Mucosa of rectum (tissue), 2 donors: Measurements from ENCODE around the gene SGCA.

ENCODE experiments used
- H3K27ac ChIP-seq, 2 donors: one replicate each; pipeline ENCODE4 v1.7.0; 2013; ENCODE audit warnings: inconsistent platforms in 2 of 2, low read depth in 2 of 2, low read length in 2 of 2
- H3K27me3 ChIP-seq, 2 donors: one replicate each; pipeline ENCODE4 v1.7.0; 2013; ENCODE audit warnings: low read length in 2 of 2; ENCODE audit not compliant: control insufficient read depth in 2 of 2, insufficient read depth in 2 of 2
- H3K36me3 ChIP-seq, 2 donors: one replicate each; pipeline ENCODE4 v1.7.0; 2013; ENCODE audit warnings: low read length in 2 of 2; ENCODE audit not compliant: control insufficient read depth in 2 of 2, insufficient read depth in 2 of 2
- H3K4me1 ChIP-seq, 2 donors: one replicate each; pipeline ENCODE4 v1.7.0; 2013; ENCODE audit warnings: low read length in 2 of 2, mild to moderate bottlenecking in 1 of 2; ENCODE audit not compliant: control insufficient read depth in 2 of 2, insufficient read depth in 2 of 2
- H3K4me3 ChIP-seq, 2 donors: one replicate each; pipeline ENCODE4 v1.7.0; 2013; ENCODE audit warnings: low read length in 2 of 2
- H3K9ac ChIP-seq, 2 donors: one replicate each; pipeline ENCODE4 v1.7.0; 2013; ENCODE audit warnings: low read length in 2 of 2, low read depth in 1 of 2, mild to moderate bottlenecking in 1 of 2
- H3K9me3 ChIP-seq, 2 donors: one replicate each; pipeline ENCODE4 v1.7.0; 2013; ENCODE audit warnings: low read length in 2 of 2; ENCODE audit not compliant: control insufficient read depth in 2 of 2
- donor health status: healthy.
- donor health status: Normal muscosa, but diverticular disease.

SGCA gene

DNA sequence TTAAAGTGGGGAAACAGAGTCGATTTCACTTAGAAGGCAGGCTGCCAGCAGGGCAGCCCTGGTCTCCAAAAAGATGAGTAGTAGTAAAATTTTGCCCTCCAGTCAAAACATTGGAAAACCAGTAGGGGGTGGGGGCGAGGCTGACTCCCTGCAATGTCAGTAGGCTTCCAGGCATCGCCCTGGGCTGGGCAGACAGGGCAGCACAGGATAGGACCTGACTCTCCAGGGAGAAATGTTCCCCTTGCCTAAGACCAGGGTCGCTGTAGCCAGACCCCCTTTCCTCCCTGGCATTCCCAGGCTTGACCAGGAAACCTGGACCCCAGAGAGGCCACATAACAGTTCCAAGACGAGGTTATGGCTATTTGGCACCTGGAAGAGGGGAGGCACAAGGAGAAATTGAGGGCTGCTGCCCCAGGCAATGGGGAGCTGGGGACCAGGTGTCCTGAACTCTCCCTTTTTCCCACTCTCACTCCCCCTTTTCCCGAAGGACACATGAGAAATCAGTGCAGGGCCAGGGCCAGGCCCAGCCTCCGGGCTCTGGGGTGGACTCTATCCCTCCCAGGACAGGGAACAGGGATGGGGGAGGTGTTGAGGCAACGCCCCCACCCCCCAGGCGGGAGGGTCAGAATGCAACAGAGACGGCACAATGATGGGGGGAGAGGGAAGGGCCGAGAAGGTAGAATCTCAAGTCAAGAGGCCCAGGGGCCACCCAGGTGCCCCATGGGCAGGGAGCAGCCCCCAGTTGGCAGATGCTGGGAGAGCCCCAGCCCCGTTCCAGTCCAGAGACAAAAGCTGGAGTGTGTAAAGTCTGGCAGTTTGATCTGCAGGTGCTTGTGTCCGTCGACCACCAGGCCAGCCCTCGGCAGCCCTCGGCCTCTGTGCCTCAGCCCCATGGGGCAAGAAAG is 31.3 kb upstream of the SGCA start:
- Histone ChIP-seq H3K27me3 (peaks cover 4 to 5% of the 10 kb centered on the region in 2 donors), H3K36me3 (peaks cover 41 to 44% of the 10 kb centered on the region in 2 donors), H3K4me3 (no peak overlapping the region), H3K9me3 (no peaks in the 10 kb centered on the region), H3K9ac (no peak overlapping the region), H3K27ac (no peak overlapping the region), H3K4me1 (no peaks in the 10 kb centered on the region)

DNA sequence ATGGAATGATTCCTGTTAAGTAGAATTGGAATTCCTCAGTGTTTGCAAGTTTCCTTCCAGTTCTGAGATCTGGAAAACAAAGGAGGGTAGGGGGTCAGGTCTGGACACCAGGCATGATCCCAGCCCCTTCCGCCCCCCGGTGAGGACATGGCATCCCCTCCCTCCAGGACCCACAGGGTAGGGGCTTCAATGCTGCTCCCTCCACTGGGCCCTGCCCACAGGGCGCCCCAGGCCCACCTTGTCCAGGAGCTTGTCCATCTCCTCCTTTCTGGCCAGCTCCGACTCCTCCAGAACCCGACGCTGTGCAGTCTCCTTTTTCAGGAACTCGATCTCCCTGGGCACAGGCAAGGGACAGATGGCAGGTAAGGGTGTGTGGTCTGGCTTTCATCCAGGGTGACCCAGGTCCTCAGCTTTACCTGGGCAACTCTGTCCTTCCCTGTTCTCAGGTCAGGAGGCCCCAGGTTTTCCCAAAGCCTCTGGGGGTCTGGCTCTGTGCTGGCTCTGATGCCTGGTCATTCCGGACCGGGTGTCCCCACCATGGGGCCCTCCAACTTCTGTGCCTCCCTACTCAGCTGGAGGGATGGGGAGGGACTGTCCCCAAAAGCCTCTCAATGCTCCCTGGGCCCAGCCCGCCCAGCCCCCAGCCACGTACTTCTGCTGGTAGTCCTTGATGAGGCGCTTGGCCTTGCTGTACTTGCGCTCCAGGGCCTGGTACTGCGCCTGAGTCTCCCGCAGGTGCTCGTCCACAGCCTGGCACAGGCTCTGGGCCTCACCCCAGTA is 30.3 kb upstream of the SGCA start:
- Histone ChIP-seq H3K4me3 (no peak overlapping the region), H3K9ac (no peak overlapping the region), H3K9me3 (no peaks in the 10 kb centered on the region), H3K27ac (no peak overlapping the region), H3K27me3 (peaks cover 4% of the 10 kb centered on the region in 2 donors), H3K4me1 (peaks cover 0 to 5% of the 10 kb centered on the region in 2 donors), H3K36me3 (peaks cover 43 to 51% of the 10 kb centered on the region in 2 donors)

DNA sequence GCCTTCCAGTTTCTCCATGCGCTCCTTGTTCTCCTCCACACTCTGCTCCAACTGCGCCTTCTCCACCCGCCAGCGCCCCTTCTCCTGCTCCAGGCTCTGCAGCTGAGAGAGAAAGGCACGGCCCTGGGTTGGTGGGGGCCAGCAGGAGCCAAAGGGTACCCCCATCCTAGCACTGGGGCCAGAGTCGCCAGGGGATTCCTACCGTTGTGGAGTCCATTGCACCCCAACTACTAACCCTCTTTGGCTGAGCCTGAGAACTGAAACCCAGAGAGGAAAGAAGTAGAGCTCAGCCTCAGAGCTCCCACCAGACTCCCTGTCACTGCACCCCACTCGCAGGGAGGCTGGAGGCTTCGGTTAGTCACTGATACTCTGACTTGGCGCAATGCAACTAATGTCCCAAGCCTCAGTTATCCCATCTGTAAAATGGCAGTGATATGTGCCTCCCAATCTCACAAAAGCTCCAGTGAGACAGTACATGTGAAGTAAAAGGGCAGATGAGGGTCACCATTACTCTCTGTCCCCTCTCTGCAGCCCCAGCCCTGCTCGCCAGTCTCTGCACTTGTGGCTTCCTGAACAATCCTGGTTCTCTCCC is 29.6 kb upstream of the SGCA start:
- Histone ChIP-seq H3K4me3 (no peak overlapping the region), H3K9ac (no peak overlapping the region), H3K27ac (no peak overlapping the region), H3K36me3 (peaks cover 50 to 58% of the 10 kb centered on the region in 2 donors), H3K4me1 (peaks cover 0 to 7% of the 10 kb centered on the region in 2 donors), H3K9me3 (no peaks in the 10 kb centered on the region), H3K27me3 (no peaks in the 10 kb centered on the region)

DNA sequence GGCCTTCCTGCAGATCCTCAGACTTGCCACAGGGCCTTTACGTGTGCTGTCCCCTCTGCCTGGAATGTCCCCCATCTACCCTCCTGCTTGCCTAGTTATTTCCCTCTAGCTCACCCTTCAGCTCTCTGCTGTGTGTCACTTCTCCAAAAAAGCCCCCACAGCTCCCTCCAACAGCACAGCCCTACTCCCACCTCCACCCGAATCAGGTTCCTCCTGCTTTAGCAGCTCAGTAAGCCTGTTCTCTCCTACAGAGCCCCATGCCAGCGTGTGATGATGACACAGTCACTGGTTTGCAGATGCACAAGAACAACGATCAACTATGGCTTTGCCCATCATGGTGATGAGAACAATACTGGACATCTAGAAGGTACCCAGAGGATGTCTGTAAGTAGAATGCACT is 28.8 kb upstream of the SGCA start:
- H3K4me1 ChIP-seq = peaks cover 3 to 7% of the 10 kb centered on the region in 2 donors
- peaks cover 57 to 64% of the 10 kb centered on the region in 2 donors for H3K36me3 ChIP-seq
- no peaks in the 10 kb centered on the region for H3K27me3 ChIP-seq
- no peak overlapping the region for H3K4me3 ChIP-seq
- H3K9me3 ChIP-seq = no peaks in the 10 kb centered on the region
- no peak overlapping the region for H3K27ac ChIP-seq
- H3K9ac ChIP-seq = no peak overlapping the region

- Histone ChIP-seq H3K4me3 (no peak overlapping the region), H3K4me1 (peaks cover 3 to 9% of the 10 kb centered on the region in 2 donors), H3K36me3 (peaks cover 67 to 84% of the 10 kb centered on the region in 2 donors), H3K9ac (no peak overlapping the region), H3K27ac (no peak overlapping the region), H3K9me3 (no peaks in the 10 kb centered on the region), H3K27me3 (no peaks in the 10 kb centered on the region)
Measured at GRCh38 chr17:50139185-50139783, 26.5 kb upstream of the SGCA start.

GRCh38 chr17:50139950-50140885 is 25.6 kb upstream of the SGCA start:
- H3K4me3 ChIP-seq = peak overlapping the region in 1 of 2 donors; percentile 2
- H3K27me3 ChIP-seq = no peaks in the 10 kb centered on the region
- no peak overlapping the region for H3K27ac ChIP-seq
- H3K9ac ChIP-seq = no peak overlapping the region
- H3K9me3 ChIP-seq = no peaks in the 10 kb centered on the region
- peaks cover 73 to 88% of the 10 kb centered on the region in 2 donors for H3K36me3 ChIP-seq
- peaks cover 3 to 13% of the 10 kb centered on the region in 2 donors for H3K4me1 ChIP-seq

- Histone ChIP-seq H3K27ac (no peak overlapping the region), H3K4me1 (peaks cover 8 to 18% of the 10 kb centered on the region in 2 donors), H3K27me3 (no peaks in the 10 kb centered on the region), H3K9me3 (no peaks in the 10 kb centered on the region), H3K4me3 (no peak overlapping the region), H3K36me3 (peaks cover 70 to 81% of the 10 kb centered on the region in 2 donors), H3K9ac (no peak overlapping the region)
Measured at GRCh38 chr17:50141026-50141744, 24.6 kb upstream of the SGCA start.

DNA sequence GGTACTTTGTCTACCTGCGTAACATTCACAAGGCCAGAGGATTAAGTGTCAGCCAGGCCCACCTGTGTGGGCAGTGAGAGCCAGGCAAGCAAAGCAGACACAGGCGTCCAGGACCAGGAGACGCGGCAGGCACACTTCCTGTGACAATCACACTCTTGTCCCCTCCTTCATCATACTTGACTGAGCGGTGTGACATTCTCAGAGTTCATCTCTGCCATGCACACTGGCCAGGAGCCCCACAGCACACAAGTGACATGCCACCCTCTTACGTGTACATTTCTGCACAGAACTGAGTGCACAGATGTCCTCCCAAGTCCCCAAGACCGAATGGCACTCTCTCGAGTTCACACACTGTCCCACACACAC is 24.1 kb upstream of the SGCA start:
- H3K4me1 ChIP-seq = peaks cover 13 to 24% of the 10 kb centered on the region in 2 donors
- H3K4me3 ChIP-seq = no peak overlapping the region
- no peak overlapping the region for H3K9ac ChIP-seq
- peaks cover 64 to 80% of the 10 kb centered on the region in 2 donors for H3K36me3 ChIP-seq
- H3K9me3 ChIP-seq = no peaks in the 10 kb centered on the region
- no peak overlapping the region for H3K27ac ChIP-seq
- H3K27me3 ChIP-seq = no peaks in the 10 kb centered on the region
